GM18517 (cell line): ENCODE data around the gene CCL8.
"Not testable (repeated sequence)": the region's sequence is repeated elsewhere in the genome, so short reads cannot be mapped to it uniquely, and the experiment has no call there.

Experiments used
- ATAC-seq: cut with Tn5 transposase; IDR thresholded peaks from one replicate; pipeline ENCODE4 v1.9.1; 2021; ENCODE audit warnings: mild to moderate bottlenecking, moderate library complexity; ENCODE audit not compliant: unreplicated experiment

The CCL8 gene

GRCh38 chr17:34313164-34313563 is 6.1 kb upstream of the CCL8 start:
- ATAC-seq: no peak

- no peak for ATAC-seq
Observed at GRCh38 chr17:34314279-34314678, 5.0 kb upstream of the CCL8 start.

GRCh38 chr17:34318474-34318873 is 761 bp upstream of the CCL8 start:
- no peak for ATAC-seq

GRCh38 chr17:34321964-34322363 is 2.7 kb downstream of the CCL8 start:
- no peak for ATAC-seq

GRCh38 chr17:34327580-34327979 is 8.3 kb downstream of the CCL8 start:
- ATAC-seq: not testable (repeated sequence)

GRCh38 chr17:34337701-34338100 is 18.5 kb downstream of the CCL8 start:
- ATAC-seq: no peak

GRCh38 chr17:34339138-34339770 is 20.0 kb downstream of the CCL8 start:
- no peak for ATAC-seq

GRCh38 chr17:34341916-34342315 is 22.7 kb downstream of the CCL8 start:
- ATAC-seq: no peak

- no peak for ATAC-seq
Observed at GRCh38 chr17:34347063-34347462, 27.8 kb downstream of the CCL8 start.

GRCh38 chr17:34349751-34350150 is 30.5 kb downstream of the CCL8 start:
- no peak for ATAC-seq

- ATAC-seq: no peak
Observed at GRCh38 chr17:34351096-34351495, 31.9 kb downstream of the CCL8 start.

GRCh38 chr17:34352191-34352590 is 33.0 kb downstream of the CCL8 start:
- ATAC-seq: no peak

GRCh38 chr17:34354637-34355036 is 35.4 kb downstream of the CCL8 start:
- ATAC-seq: no peak

GRCh38 chr17:34356194-34356593 is 37.0 kb downstream of the CCL8 start, which contains the start of gene CCL13:
Gene CCL13, plus strand, starts transcription at chr17:34356480. Its CDS starts 47 bp downstream, at chr17:34356527.
- no peak for ATAC-seq

- ATAC-seq: no peak
Observed at GRCh38 chr17:34357398-34357797, 38.2 kb downstream of the CCL8 start.

GRCh38 chr17:34358631-34359030 is 39.4 kb downstream of the CCL8 start:
- ATAC-seq: no peak

GRCh38 chr17:34360601-34361270 is 41.5 kb downstream of the CCL8 start:
- no peak for ATAC-seq

- no peak for ATAC-seq
Observed at GRCh38 chr17:34361478-34362061, 42.3 kb downstream of the CCL8 start.

GRCh38 chr17:34363183-34363661 is 44.0 kb downstream of the CCL8 start, which contains the start of gene CCL1:
Gene CCL1, minus strand, starts transcription at chr17:34363233. Its CDS starts 72 bp downstream, at chr17:34363161.
- no peak for ATAC-seq

- no peak for ATAC-seq
Observed at GRCh38 chr17:34364751-34365150, 45.5 kb downstream of the CCL8 start.

GRCh38 chr17:34365340-34365739 is 46.1 kb downstream of the CCL8 start:
- ATAC-seq: no peak

GRCh38 chr17:34366010-34366409 is 46.8 kb downstream of the CCL8 start:
- ATAC-seq: no peak
